Ovary (tissue), 3 donors: ENCODE measurements around the gene CKAP5.

Source experiments
- CTCF ChIP-seq, 3 donors: fragments of 450-650 bp in 2 of 3; fragments of 200-600 bp in 1 of 3; IDR thresholded peaks; one replicate each; pipeline versions ENCODE4 v1.5.1 to v1.8.0; 2016 to 2022; ENCODE audit warnings: antibody characterized with exemption in 3 of 3, mild to moderate bottlenecking in 1 of 3
- EP300 ChIP-seq: sonication (generic); formaldehyde crosslinking; IDR thresholded peaks from one replicate; pipeline ENCODE4 v1.6.1; 2017; ENCODE audit warnings: antibody characterized with exemption
- POLR2A ChIP-seq: fragments of 450-650 bp; IDR thresholded peaks from one replicate; pipeline ENCODE4 v1.6.1; 2017; ENCODE audit warnings: antibody characterized with exemption, mild to moderate bottlenecking, moderate library complexity
- donor health status: DM: no; HTN: no; CAD: no.

- TF ChIP-seq CTCF (IDR thresholded peaks at IDR 0.05) (no peak), EP300 (no peak), POLR2A (no peak)
Observed at GRCh38 chr11:46728659-46729040, 117.4 kb downstream of the CKAP5 start.
